Measurements from ENCODE around the gene WAC. TPM values are rescaled to one million over a fixed set of nuclear protein-coding genes. Genes with fewer than 3 reads are reported as not detected.

The WAC gene
- total RNA-seq, 3 donors from 2014 or later (not counting 1 experiment from before 2014, with no cell fraction given): 225 to 245 (median 226) TPM

- TF ChIP-seq CTCF (IDR thresholded peaks at IDR 0.05): no peak
- intact Hi-C loops (cut with micrococcal nuclease): no loop called here
- Mint-ChIP-seq H3K4me3 (no peak overlapping the region), H3K36me3 (no peaks in the 10 kb centered on the region), H3K4me1 (no peaks in the 10 kb centered on the region), H3K27ac (no peak overlapping the region), H3K27me3 (ENCODE audit: low read depth in 2 of 2) (peaks cover 21 to 23% of the 10 kb centered on the region in 2 donors), H3K9me3 (no peaks in the 10 kb centered on the region)
- no peaks in the 10 kb centered on the region for H3K9me3 ChIP-seq (ENCODE audit: control insufficient read depth, insufficient read depth, low read length)
- H3K4me1 ChIP-seq (ENCODE audit: control insufficient read depth, insufficient read depth, low read length): no peaks in the 10 kb centered on the region
- H3K36me3 ChIP-seq (ENCODE audit: control insufficient read depth, insufficient read depth, low read length): no peaks in the 10 kb centered on the region
- H3K27ac ChIP-seq (ENCODE audit: low read length): no peak overlapping the region
- no peaks in the 10 kb centered on the region for H3K27me3 ChIP-seq (ENCODE audit: control insufficient read depth, insufficient read depth, low read length)
- no peak for ATAC-seq
- DNase-seq: no peak
- H3K4me3 ChIP-seq (ENCODE audit: low read length): no peak overlapping the region
These were observed 105.5 kb downstream of the WAC start for GRCh38 chr10:28638392-28638791.

- intact Hi-C loops (cut with micrococcal nuclease): no loop called here
- no peak overlapping the region for H3K4me3 ChIP-seq (ENCODE audit: low read length)
- no peaks in the 10 kb centered on the region for H3K27me3 ChIP-seq (ENCODE audit: control insufficient read depth, insufficient read depth, low read length)
- H3K36me3 Mint-ChIP-seq: no peaks in the 10 kb centered on the region
- H3K9me3 Mint-ChIP-seq: no peaks in the 10 kb centered on the region
- H3K36me3 ChIP-seq (ENCODE audit: control insufficient read depth, insufficient read depth, low read length): no peaks in the 10 kb centered on the region
- no peaks in the 10 kb centered on the region for H3K9me3 ChIP-seq (ENCODE audit: control insufficient read depth, insufficient read depth, low read length)
- no peak overlapping the region for H3K4me3 Mint-ChIP-seq
- no peak overlapping the region for H3K27ac Mint-ChIP-seq
- peaks cover 5 to 10% of the 10 kb centered on the region in 2 donors for H3K27me3 Mint-ChIP-seq (ENCODE audit: low read depth in 2 of 2)
- 83% methylated on average over 2 of the region's 2 CpGs for WGBS (ENCODE audit: insufficient coverage)
- ATAC-seq (no peak), DNase-seq (no peak)
- no peaks in the 10 kb centered on the region for H3K4me1 Mint-ChIP-seq
- TF ChIP-seq CTCF (IDR thresholded peaks at IDR 0.05): no peak
- H3K27ac ChIP-seq (ENCODE audit: low read length): no peak overlapping the region
- H3K4me1 ChIP-seq (ENCODE audit: control insufficient read depth, insufficient read depth, low read length): no peaks in the 10 kb centered on the region
These were observed 107.6 kb downstream of the WAC start for GRCh38 chr10:28640551-28640950.

GRCh38 chr10:28644647-28645046, 111.7 kb downstream of the WAC start:
- Histone ChIP-seq H3K4me3 (ENCODE audit: low read length) (no peak overlapping the region), H3K27me3 (ENCODE audit: control insufficient read depth, insufficient read depth, low read length) (no peaks in the 10 kb centered on the region), H3K4me1 (ENCODE audit: control insufficient read depth, insufficient read depth, low read length) (no peaks in the 10 kb centered on the region), H3K9me3 (ENCODE audit: control insufficient read depth, insufficient read depth, low read length) (no peaks in the 10 kb centered on the region), H3K27ac (ENCODE audit: low read length) (no peak overlapping the region), H3K36me3 (ENCODE audit: control insufficient read depth, insufficient read depth, low read length) (no peaks in the 10 kb centered on the region)
- H3K36me3 Mint-ChIP-seq: no peaks in the 10 kb centered on the region
- no peak overlapping the region for H3K27ac Mint-ChIP-seq
- H3K9me3 Mint-ChIP-seq: no peaks in the 10 kb centered on the region
- ATAC-seq: no peak
- H3K4me1 Mint-ChIP-seq: no peaks in the 10 kb centered on the region
- no peak overlapping the region for H3K4me3 Mint-ChIP-seq
- TF ChIP-seq CTCF (IDR thresholded peaks at IDR 0.05): no peak
- DNase-seq: no peak
- intact Hi-C loops (cut with micrococcal nuclease): no loop called here
- WGBS (ENCODE audit: insufficient coverage): 54% methylated on average over 5 of the region's 5 CpGs
- peaks cover 0 to 8% of the 10 kb centered on the region in 2 donors for H3K27me3 Mint-ChIP-seq (ENCODE audit: low read depth in 2 of 2)

- Mint-ChIP-seq H3K4me1 (no peaks in the 10 kb centered on the region), H3K4me3 (no peak overlapping the region), H3K27ac (no peak overlapping the region), H3K36me3 (no peaks in the 10 kb centered on the region), H3K9me3 (no peaks in the 10 kb centered on the region), H3K27me3 (ENCODE audit: low read depth in 2 of 2) (peaks cover 9 to 16% of the 10 kb centered on the region in 2 donors)
- H3K36me3 ChIP-seq (ENCODE audit: control insufficient read depth, insufficient read depth, low read length): no peaks in the 10 kb centered on the region
- 100% methylated on average over 2 of the region's 2 CpGs for WGBS (ENCODE audit: insufficient coverage)
- no peaks in the 10 kb centered on the region for H3K9me3 ChIP-seq (ENCODE audit: control insufficient read depth, insufficient read depth, low read length)
- TF ChIP-seq CTCF (IDR thresholded peaks at IDR 0.05): no peak
- H3K4me3 ChIP-seq (ENCODE audit: low read length): no peak overlapping the region
- DNase-seq (no peak), ATAC-seq (no peak)
- H3K4me1 ChIP-seq (ENCODE audit: control insufficient read depth, insufficient read depth, low read length): no peaks in the 10 kb centered on the region
- H3K27ac ChIP-seq (ENCODE audit: low read length): no peak overlapping the region
- H3K27me3 ChIP-seq (ENCODE audit: control insufficient read depth, insufficient read depth, low read length): no peaks in the 10 kb centered on the region
- intact Hi-C loops (cut with micrococcal nuclease): no loop called here
These were observed 119.2 kb downstream of the WAC start for GRCh38 chr10:28652106-28652505.

Data from natural killer cell (primary cell).